Coronary artery (tissue), 2 donors: ENCODE data around the gene SBSN.

Source experiments
- DNase-seq: peaks from one replicate; pipeline ENCODE4 v3.0.0-alpha.2; 2017; ENCODE audit warnings: low spot score
- H3K27ac ChIP-seq, 2 donors: fragments of 200-600 bp; sonication (generic); one replicate each; pipeline ENCODE4 v1.5.1; 2016 to 2019
- H3K4me3 ChIP-seq: fragments of 200-600 bp; sonication (generic); 2 replicates; pipeline ENCODE4 v1.5.1; 2016; ENCODE audit warnings: mild to moderate bottlenecking, moderate library complexity
- CTCF ChIP-seq: fragments of 200-600 bp; sonication (generic); IDR thresholded peaks from one replicate; pipeline ENCODE4 v1.5.1; 2019; ENCODE audit warnings: antibody characterized with exemption

SBSN gene

GRCh38 chr19:35518313-35518712 is 9.8 kb downstream of the SBSN start:
- no peak for DNase-seq
- H3K4me3 ChIP-seq: no peak overlapping the region
- no peak for TF ChIP-seq CTCF
- no peak overlapping the region for H3K27ac ChIP-seq

- H3K4me3 ChIP-seq: no peak overlapping the region
- DNase-seq: no peak
- no peak overlapping the region for H3K27ac ChIP-seq
- no peak for TF ChIP-seq CTCF
These were observed 10.8 kb downstream of the SBSN start for GRCh38 chr19:35517342-35517741.

- TF ChIP-seq CTCF: no peak
- no peak overlapping the region for H3K27ac ChIP-seq
- DNase-seq: no peak
- H3K4me3 ChIP-seq: no peak overlapping the region
These were observed 11.8 kb downstream of the SBSN start for GRCh38 chr19:35516310-35516709.

GRCh38 chr19:35514282-35514809 is 13.8 kb downstream of the SBSN start:
- DNase-seq: no peak
- Histone ChIP-seq H3K4me3 (no peak overlapping the region), H3K27ac (no peak overlapping the region)
- TF ChIP-seq CTCF: no peak

GRCh38 chr19:35513628-35514281 is 14.4 kb downstream of the SBSN start, which contains the start of gene DMKN:
DMKN (minus strand) TSS chr19:35513649; CDS start chr19:35513475, 174 bp downstream.
- Histone ChIP-seq H3K4me3 (no peak within 1 kb of the TSS), H3K27ac (no peak within 1 kb of the TSS)
- no peak for TF ChIP-seq CTCF
- DNase-seq: no peak

GRCh38 chr19:35512831-35513627 is 15.1 kb downstream of the SBSN start:
- Histone ChIP-seq H3K27ac (no peak overlapping the region), H3K4me3 (no peak overlapping the region)
- DNase-seq: no peak
- no peak for TF ChIP-seq CTCF
